ENCODE measurements around the gene DAND5. TPM values are rescaled to one million over a fixed set of nuclear protein-coding genes. Genes with fewer than 3 reads are reported as not detected.

DAND5 gene
- total RNA-seq, 1 donor from 2014 or later = not detected

GRCh38 chr19:13003081-13003480, 33.7 kb downstream of the DAND5 start:
- TF ChIP-seq CTCF (IDR thresholded peaks at IDR 0.05; ENCODE audit: insufficient read depth, low read length, poor library complexity, severe bottlenecking) = no peak
- DNase-seq (ENCODE audit: low read depth) = no peak
- Histone ChIP-seq H3K27me3 (ENCODE audit: control insufficient read depth, insufficient read depth, low read length) (peaks cover 4% of the 10 kb centered on the region), H3K36me3 (ENCODE audit: control insufficient read depth, insufficient read depth, low read length) (peaks cover 1% of the 10 kb centered on the region), H3K4me3 (ENCODE audit: low read depth, low read length) (no peak overlapping the region)

- DNase-seq (ENCODE audit: low read depth) = no peak
- Histone ChIP-seq H3K36me3 (ENCODE audit: control insufficient read depth, insufficient read depth, low read length) (no peaks in the 10 kb centered on the region), H3K4me3 (ENCODE audit: low read depth, low read length) (no peak overlapping the region), H3K27me3 (ENCODE audit: control insufficient read depth, insufficient read depth, low read length) (peaks cover 11% of the 10 kb centered on the region)
- TF ChIP-seq CTCF (IDR thresholded peaks at IDR 0.05; ENCODE audit: insufficient read depth, low read length, poor library complexity, severe bottlenecking) = no peak
Observed at GRCh38 chr19:13004273-13004672, 34.9 kb downstream of the DAND5 start.

- Histone ChIP-seq H3K36me3 (ENCODE audit: control insufficient read depth, insufficient read depth, low read length) (no peaks in the 10 kb centered on the region), H3K27me3 (ENCODE audit: control insufficient read depth, insufficient read depth, low read length) (peaks cover 21% of the 10 kb centered on the region), H3K4me3 (ENCODE audit: low read depth, low read length) (no peak overlapping the region)
- DNase-seq (ENCODE audit: low read depth) = no peak
- no peak for TF ChIP-seq CTCF (IDR thresholded peaks at IDR 0.05; ENCODE audit: insufficient read depth, low read length, poor library complexity, severe bottlenecking)
Observed at GRCh38 chr19:13005253-13005652, 35.9 kb downstream of the DAND5 start.

- no peak overlapping the region for H3K4me3 ChIP-seq (ENCODE audit: low read depth, low read length)
- H3K36me3 ChIP-seq (ENCODE audit: control insufficient read depth, insufficient read depth, low read length) = no peaks in the 10 kb centered on the region
- peaks cover 28% of the 10 kb centered on the region for H3K27me3 ChIP-seq (ENCODE audit: control insufficient read depth, insufficient read depth, low read length)
- DNase-seq (ENCODE audit: low read depth) = no peak
- no peak for TF ChIP-seq CTCF (IDR thresholded peaks at IDR 0.05; ENCODE audit: insufficient read depth, low read length, poor library complexity, severe bottlenecking)
Observed at GRCh38 chr19:13005861-13006370, 36.5 kb downstream of the DAND5 start.

- DNase-seq (ENCODE audit: low read depth) = no peak
- H3K27me3 ChIP-seq (ENCODE audit: control insufficient read depth, insufficient read depth, low read length) = peaks cover 35% of the 10 kb centered on the region
- TF ChIP-seq CTCF (IDR thresholded peaks at IDR 0.05; ENCODE audit: insufficient read depth, low read length, poor library complexity, severe bottlenecking) = no peak
- no peak overlapping the region for H3K4me3 ChIP-seq (ENCODE audit: low read depth, low read length)
- no peaks in the 10 kb centered on the region for H3K36me3 ChIP-seq (ENCODE audit: control insufficient read depth, insufficient read depth, low read length)
Observed at GRCh38 chr19:13006431-13007281, 37.3 kb downstream of the DAND5 start.

All from kidney epithelial cell (primary cell).